A549 treated with DMSO at 1 μM for 4 hours (cell line): ENCODE measurements around the gene LYSMD4. TPM values are rescaled to one million over a fixed set of nuclear protein-coding genes. Genes with fewer than 3 reads are reported as not detected.

ENCODE experiments used
- total RNA-seq: library from RNA; stranded (reverse); fragments of 200-300 nt; extraction: Qiagen RNA extraction; gene quantifications from 5 replicates; pipeline ENCODE4 v1.2.3, GENCODE V29; 2022; ENCODE audit warnings: low read depth

The LYSMD4 gene
- total RNA-seq = 3.1 to 4.9 TPM (median 4.3 TPM) in 5 replicates

GRCh38 chr15:99733268-99734039 is at the start of gene LYSMD4:
TSS of gene LYSMD4 (minus strand) at chr15:99733437. CDS start at chr15:99731999, 1,438 bp downstream.

Other genes starting within 250 kb of the LYSMD4 start
- gene MEF2A, start 167.5 kb downstream of the LYSMD4 start, total RNA-seq = 12.3 to 19.0 TPM (median 14.5 TPM) in 5 replicates